Loucy (cell line): ENCODE measurements around the gene PRRX2.

Experiments
- H2AFZ ChIP-seq: fragments of 200-600 bp; sonication (generic); 2 replicates; pipeline ENCODE4 v1.6.0; 2016; ENCODE audit warnings: antibody characterized with exemption, mild to moderate bottlenecking, low read length, moderate library complexity
- H3F3A ChIP-seq: fragments of 200-600 bp; 2 replicates; pipeline ENCODE4 v1.6.0; 2016; ENCODE audit warnings: antibody characterized with exemption, low read depth, mild to moderate bottlenecking
- H3K27me3 ChIP-seq: fragments of 200-600 bp; sonication (generic); 2 replicates; pipeline ENCODE4 v1.6.1; 2014; ENCODE audit warnings: low read length, mild to moderate bottlenecking; ENCODE audit not compliant: insufficient read depth, poor library complexity, severe bottlenecking
- H3K36me3 ChIP-seq: fragments of 200-600 bp; sonication (generic); 2 replicates; pipeline ENCODE4 v1.6.1; 2016; ENCODE audit warnings: low read length; ENCODE audit not compliant: insufficient read depth
- H3K4me1 ChIP-seq: fragments of 200-600 bp; sonication (generic); 2 replicates; pipeline ENCODE4 v1.5.1; 2014; ENCODE audit warnings: low read length, mild to moderate bottlenecking; ENCODE audit not compliant: insufficient read depth, poor library complexity, severe bottlenecking
- H3K4me2 ChIP-seq: fragments of 200-600 bp; sonication (generic); 2 replicates; pipeline ENCODE4 v1.6.0; 2014; ENCODE audit warnings: antibody characterized with exemption, low read length, low read depth, mild to moderate bottlenecking; ENCODE audit not compliant: poor library complexity, severe bottlenecking
- H3K4me3 ChIP-seq: fragments of 200-600 bp; sonication (generic); 2 replicates; pipeline ENCODE4 v1.5.1; 2014; ENCODE audit warnings: low read length, mild to moderate bottlenecking, mixed read lengths; ENCODE audit not compliant: poor library complexity, severe bottlenecking
- H3K79me2 ChIP-seq: fragments of 200-600 bp; sonication (generic); 2 replicates; pipeline ENCODE4 v1.6.1; 2014; ENCODE audit warnings: low read length; ENCODE audit not compliant: insufficient read depth
- H3K9ac ChIP-seq: fragments of 200-600 bp; sonication (generic); 2 replicates; pipeline ENCODE4 v1.6.0; 2014; ENCODE audit warnings: mild to moderate bottlenecking, low read depth, low read length, moderate library complexity; ENCODE audit not compliant: poor library complexity, severe bottlenecking
- H3K9me2 ChIP-seq: fragments of 200-600 bp; sonication (generic); replicated peaks from 2 replicates; pipeline ENCODE4 v1.6.1; 2016; ENCODE audit warnings: low read depth, low read length, mixed read lengths
- H3K9me3 ChIP-seq: fragments of 200-600 bp; sonication (generic); 2 replicates; pipeline ENCODE4 v1.6.1; 2014; ENCODE audit warnings: mild to moderate bottlenecking, antibody characterized with exemption, low read length, low read depth; ENCODE audit not compliant: insufficient read depth
- H4K20me1 ChIP-seq: fragments of 200-600 bp; sonication (generic); 2 replicates; pipeline ENCODE4 v1.6.0; 2014; ENCODE audit warnings: antibody characterized with exemption, low read length, mild to moderate bottlenecking; ENCODE audit not compliant: insufficient read depth, poor library complexity, severe bottlenecking
- CTCF ChIP-seq: fragments of 200-600 bp; sonication (generic); conservative IDR thresholded peaks from 2 replicates; pipeline ENCODE4 v1.5.1; 2014; ENCODE audit warnings: mild to moderate bottlenecking, antibody characterized with exemption, low read length
- EZH2phosphoT487 ChIP-seq: fragments of 200-600 bp; IDR thresholded peaks from 2 replicates; pipeline ENCODE4 v1.6.1; 2018; ENCODE audit warnings: antibody characterized with exemption, mild to moderate bottlenecking, moderate library complexity, borderline replicate concordance

PRRX2 gene

GRCh38 chr9:129716091-129716490, 50.6 kb downstream of the PRRX2 start:
- Histone ChIP-seq H3F3A (no peaks in the 10 kb centered on the region), H3K9me2 (no peaks in the 10 kb centered on the region), H3K4me3 (no peak overlapping the region), H3K4me2 (no peak overlapping the region), H3K36me3 (no peaks in the 10 kb centered on the region), H2AFZ (no peak overlapping the region), H4K20me1 (no peaks in the 10 kb centered on the region), H3K4me1 (no peaks in the 10 kb centered on the region), H3K27me3 (no peaks in the 10 kb centered on the region), H3K79me2 (no peaks in the 10 kb centered on the region), H3K9me3 (no peaks in the 10 kb centered on the region), H3K9ac (no peak overlapping the region)
- TF ChIP-seq EZH2phosphoT487 (no peak), CTCF (no peak)

- Histone ChIP-seq H3K27me3 (no peaks in the 10 kb centered on the region), H4K20me1 (no peaks in the 10 kb centered on the region), H3K9me3 (no peaks in the 10 kb centered on the region), H3K4me2 (no peak overlapping the region), H3K9ac (no peak overlapping the region), H2AFZ (no peak overlapping the region), H3F3A (no peaks in the 10 kb centered on the region), H3K79me2 (no peaks in the 10 kb centered on the region), H3K36me3 (no peaks in the 10 kb centered on the region), H3K4me1 (no peaks in the 10 kb centered on the region), H3K9me2 (no peaks in the 10 kb centered on the region), H3K4me3 (no peak overlapping the region)
- no peak for TF ChIP-seq CTCF
- TF ChIP-seq EZH2phosphoT487, result no peak
Observed at GRCh38 chr9:129717991-129718390, 52.5 kb downstream of the PRRX2 start.

DNA sequence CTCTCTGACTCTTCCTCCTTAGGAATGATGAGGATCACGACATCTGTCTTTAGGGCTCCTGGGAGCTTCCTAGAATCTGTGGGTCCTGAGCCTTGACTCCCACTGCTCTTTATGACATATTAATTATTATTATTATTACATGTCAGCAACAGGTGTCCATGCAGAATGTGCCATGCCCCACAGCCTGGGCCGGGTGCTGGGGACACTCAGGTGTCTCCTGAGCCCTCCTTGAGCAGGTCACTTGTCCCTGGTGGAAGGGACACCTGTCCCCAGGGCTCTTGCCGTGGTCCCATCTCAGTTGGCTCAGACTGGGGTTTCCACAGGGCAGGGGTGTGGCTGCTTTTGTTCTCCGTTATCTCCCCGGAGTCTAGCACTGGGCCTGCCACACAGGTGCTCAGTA, 53.2 kb downstream of the PRRX2 start:
- Histone ChIP-seq H3K9me3 (no peaks in the 10 kb centered on the region), H3K36me3 (no peaks in the 10 kb centered on the region), H3K79me2 (no peaks in the 10 kb centered on the region), H3K4me1 (no peaks in the 10 kb centered on the region), H3K9me2 (no peaks in the 10 kb centered on the region), H3K9ac (no peak overlapping the region), H3F3A (no peaks in the 10 kb centered on the region), H3K4me2 (no peak overlapping the region), H3K27me3 (no peaks in the 10 kb centered on the region), H3K4me3 (no peak overlapping the region), H2AFZ (no peak overlapping the region), H4K20me1 (no peaks in the 10 kb centered on the region)
- TF ChIP-seq CTCF (no peak), EZH2phosphoT487 (no peak)
